Upper lobe of left lung (tissue), 4 donors: ENCODE measurements around the gene APBB2.

Experiments
- EP300 ChIP-seq, 4 donors: sonication (generic); formaldehyde crosslinking; IDR thresholded peaks; one replicate each; pipeline ENCODE4 v1.5.1; 2017; ENCODE audit warnings: antibody characterized with exemption in 4 of 4, control low read depth in 2 of 4
- POLR2A ChIP-seq, 4 donors: fragments of 450-650 bp; IDR thresholded peaks; one replicate each; pipeline ENCODE4 v1.5.1; 2016 to 2017; ENCODE audit warnings: antibody characterized with exemption in 4 of 4, mild to moderate bottlenecking in 2 of 4
- POLR2AphosphoS5 ChIP-seq, 2 donors: sonication (generic); formaldehyde crosslinking; IDR thresholded peaks; one replicate each; pipeline ENCODE4 v1.5.1; 2017; ENCODE audit warnings: antibody characterized with exemption in 2 of 2
- TF ChIP-seq, protein P1 (sequence below), 6 experiments: fragments of 450-650 bp in 4 of 6; fragments of 200-600 bp in 2 of 6; sonication (generic) in 2 of 6; IDR thresholded peaks; one replicate each; pipeline ENCODE4 v1.5.1; 2016 to 2019; ENCODE audit warnings: antibody characterized with exemption in 6 of 6

DNA sequence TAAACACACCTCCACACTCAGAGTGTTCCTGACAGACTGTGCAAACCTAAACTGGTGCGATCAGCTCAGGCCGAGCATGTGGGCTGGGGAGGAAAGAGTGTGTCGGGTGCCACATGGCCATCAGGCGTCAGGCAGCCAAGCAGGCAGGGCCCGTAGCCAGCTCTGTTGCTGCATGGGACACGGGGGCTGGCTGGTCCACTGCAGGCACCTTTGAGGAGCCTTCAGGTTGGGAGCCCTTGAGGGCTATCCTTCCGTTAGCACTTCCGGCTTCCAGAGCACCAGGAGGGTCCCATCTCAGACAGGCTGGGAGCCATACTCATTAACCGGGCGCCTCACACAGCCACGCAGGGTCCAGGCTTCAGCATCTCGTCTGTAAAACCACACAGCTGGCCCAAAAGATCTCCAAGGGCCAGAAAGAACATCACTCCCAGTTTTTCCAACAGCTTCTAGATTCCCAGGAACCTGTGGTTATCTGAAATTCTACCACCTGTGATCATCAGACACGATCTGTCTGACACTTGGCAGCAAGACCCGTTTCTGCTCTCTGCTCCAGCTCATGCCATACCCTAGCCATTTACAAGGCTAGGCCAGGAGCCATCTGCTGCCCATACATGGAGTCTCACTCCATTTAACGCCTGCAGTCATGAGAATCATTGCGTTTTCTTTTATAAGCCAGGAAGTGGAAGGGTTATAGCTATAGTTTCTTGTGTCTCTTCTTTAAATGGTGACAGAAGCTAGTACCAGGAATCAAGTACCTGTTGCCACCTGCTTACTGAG, 377.1 kb downstream of the APBB2 start:
- TF ChIP-seq POLR2A (IDR thresholded peaks at IDR 0.05) (no peak), EP300 (IDR thresholded peaks at IDR 0.05) (no peak), POLR2AphosphoS5 (IDR thresholded peaks at IDR 0.05) (no peak)
- TF ChIP-seq, protein P1, sequence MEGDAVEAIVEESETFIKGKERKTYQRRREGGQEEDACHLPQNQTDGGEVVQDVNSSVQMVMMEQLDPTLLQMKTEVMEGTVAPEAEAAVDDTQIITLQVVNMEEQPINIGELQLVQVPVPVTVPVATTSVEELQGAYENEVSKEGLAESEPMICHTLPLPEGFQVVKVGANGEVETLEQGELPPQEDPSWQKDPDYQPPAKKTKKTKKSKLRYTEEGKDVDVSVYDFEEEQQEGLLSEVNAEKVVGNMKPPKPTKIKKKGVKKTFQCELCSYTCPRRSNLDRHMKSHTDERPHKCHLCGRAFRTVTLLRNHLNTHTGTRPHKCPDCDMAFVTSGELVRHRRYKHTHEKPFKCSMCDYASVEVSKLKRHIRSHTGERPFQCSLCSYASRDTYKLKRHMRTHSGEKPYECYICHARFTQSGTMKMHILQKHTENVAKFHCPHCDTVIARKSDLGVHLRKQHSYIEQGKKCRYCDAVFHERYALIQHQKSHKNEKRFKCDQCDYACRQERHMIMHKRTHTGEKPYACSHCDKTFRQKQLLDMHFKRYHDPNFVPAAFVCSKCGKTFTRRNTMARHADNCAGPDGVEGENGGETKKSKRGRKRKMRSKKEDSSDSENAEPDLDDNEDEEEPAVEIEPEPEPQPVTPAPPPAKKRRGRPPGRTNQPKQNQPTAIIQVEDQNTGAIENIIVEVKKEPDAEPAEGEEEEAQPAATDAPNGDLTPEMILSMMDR (IDR thresholded peaks at IDR 0.05): no peak
